Posterior cingulate gyrus (tissue), 11 donors: Measurements from ENCODE around the gene PNPLA1.

Experiments used
- DNase-seq, 10 donors: peaks; one replicate each; pipeline versions ENCODE4 v3.0.0 to v3.0.0-alpha.2; 2020 to 2021; ENCODE audit warnings: mixed read lengths in 3 of 10
- intact Hi-C: fragments of 100-400 bp; cut with DNase I; formaldehyde crosslinking; loops from one replicate; pipeline ENCODE4 v1.15.1; 2023

The PNPLA1 gene

DNA sequence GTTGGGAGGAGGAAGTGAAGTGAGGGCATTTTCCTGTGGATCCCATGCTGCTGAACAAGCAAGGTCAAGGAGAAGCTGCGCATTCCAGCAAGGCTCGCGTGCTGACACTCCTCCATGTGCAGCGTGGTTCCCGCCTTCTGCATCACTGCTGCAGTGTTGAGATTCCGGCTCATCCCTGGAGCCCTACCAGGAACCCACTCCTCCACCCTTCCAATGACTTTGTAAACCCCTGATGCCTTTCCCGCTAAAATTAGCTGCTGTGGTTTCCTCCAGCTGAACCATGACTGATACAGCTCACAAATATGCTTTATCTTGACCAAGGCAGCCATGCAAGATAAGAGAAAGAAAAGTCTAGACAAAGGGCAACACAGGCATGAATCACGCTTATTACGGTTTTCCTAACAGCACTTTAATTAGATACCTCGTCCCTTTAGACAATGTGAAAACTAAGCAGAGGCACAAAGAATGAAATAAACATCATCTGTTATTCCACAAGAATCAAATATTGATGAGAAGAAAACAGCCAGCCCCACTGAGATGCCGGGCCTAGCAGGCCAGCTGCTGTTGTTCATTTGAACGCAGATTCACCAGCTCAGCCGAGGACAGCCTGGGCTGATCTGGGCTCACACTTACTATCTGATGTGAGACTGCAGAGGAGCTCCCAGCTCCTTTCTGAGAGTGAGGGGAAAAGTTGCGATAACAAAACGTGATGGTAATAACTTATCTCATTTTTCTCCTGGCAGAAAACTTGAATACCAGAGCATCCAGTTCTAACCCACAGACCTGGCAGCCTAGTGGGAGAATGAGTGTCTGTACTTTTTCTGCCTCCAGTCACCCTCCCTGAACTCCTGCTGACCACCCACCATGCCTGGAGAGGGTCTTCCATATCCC is 81.1 kb downstream of the PNPLA1 start:
- intact Hi-C loops, result loop anchor here (10.0 kb wide), 1 partner anchor 84 kb away; no protein-coding TSS in a partner anchor
- peak in 1 of 10 donors; percentile 67 for DNase-seq

DNA sequence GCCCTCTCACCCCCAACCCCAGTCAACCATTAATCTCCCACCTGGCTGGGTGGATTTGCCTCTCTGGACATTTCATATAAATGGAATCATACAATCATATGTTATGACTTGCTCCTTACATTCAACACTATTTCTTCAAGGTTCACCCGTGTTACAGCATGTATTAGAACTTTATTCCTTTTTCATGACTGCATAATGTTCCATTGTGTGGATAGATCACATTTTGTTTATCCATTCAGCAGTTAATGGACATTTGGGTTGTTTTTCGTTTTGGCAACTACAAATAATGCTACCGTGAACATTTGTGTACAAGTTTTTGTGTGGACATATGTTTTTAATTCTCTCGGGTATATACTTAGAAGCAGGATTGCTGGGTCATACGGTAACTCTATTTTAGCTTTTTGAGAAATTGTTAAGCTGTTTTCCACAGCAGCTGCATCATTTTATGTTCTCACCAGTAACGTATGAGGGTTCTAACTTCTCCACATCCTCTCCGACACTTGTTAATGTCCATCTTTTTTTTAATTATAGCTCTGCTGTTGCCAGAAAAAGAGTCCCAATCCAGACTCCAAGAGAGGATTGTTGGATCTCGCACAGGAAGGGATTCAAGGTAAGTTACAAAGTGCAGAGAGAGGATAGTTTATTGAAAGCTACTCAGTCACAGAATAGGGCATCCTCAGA is 82.8 kb downstream of the PNPLA1 start:
- DNase-seq, result peak in 1 of 10 donors; percentile 1
- intact Hi-C loops, result loop anchor here (10.0 kb wide), 1 partner anchor 82 kb away; no protein-coding TSS in a partner anchor

GRCh38 chr6:36353411-36353915 is 83.6 kb downstream of the PNPLA1 start:
- intact Hi-C loops, result loop anchor here (10.0 kb wide), 1 partner anchor 81 kb away; no protein-coding TSS in a partner anchor

DNA sequence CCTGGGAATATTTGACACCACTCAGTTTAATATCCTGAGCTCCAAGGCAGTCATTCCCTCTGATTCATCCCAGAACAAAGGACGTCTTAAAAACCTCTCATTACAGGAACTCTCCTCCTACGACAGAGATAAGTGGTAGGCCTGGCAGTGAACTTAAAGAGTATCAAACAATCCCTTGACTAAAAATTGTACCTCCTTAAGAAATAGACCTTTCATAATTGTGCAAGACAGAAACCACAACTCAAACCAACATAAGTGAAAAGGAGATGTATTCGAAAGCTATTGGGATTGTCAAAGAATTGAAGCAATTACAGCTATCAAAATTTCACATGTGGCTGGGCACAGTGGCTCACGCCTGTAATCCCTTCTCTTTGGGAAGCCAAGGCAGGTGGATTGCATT is 86.0 kb downstream of the PNPLA1 start:
- intact Hi-C loops, result loop anchor here (10.0 kb wide), 1 partner anchor 79 kb away; no protein-coding TSS in a partner anchor

More at GRCh38 chr6:36353411-36353915, 83.6 kb downstream of the PNPLA1 start:
- DNase-seq, result peak in 1 of 10 donors; percentile 7

DNA sequence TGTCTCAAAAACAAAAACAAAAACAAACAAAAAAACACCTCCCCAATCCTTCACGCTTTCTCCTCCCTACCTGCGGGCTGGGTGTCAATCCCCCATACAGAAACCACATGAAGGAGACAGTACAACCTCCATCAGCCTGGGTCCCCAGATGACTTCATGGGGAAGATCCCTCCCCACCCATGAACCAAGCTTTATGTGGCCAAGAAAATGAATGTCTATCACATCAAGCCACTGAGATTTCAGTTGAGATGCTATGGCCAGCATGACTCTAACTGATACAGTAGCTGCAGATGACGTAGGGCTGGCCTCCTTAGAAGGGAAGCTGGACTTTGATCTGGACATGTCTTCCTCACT is 88.0 kb downstream of the PNPLA1 start:
- intact Hi-C loops, result loop anchor here (10.0 kb wide), 1 partner anchor 77 kb away; no protein-coding TSS in a partner anchor
- DNase-seq, result peak in 1 of 10 donors; percentile 5

More for the DNA sequence above, 86.0 kb downstream of the PNPLA1 start:
- peak in 1 of 10 donors; percentile 1 for DNase-seq
